Subcutaneous adipose tissue (tissue), 4 donors: ENCODE data around the gene ACSF3. TPM values are rescaled to one million over a fixed set of nuclear protein-coding genes. Genes with fewer than 3 reads are reported as not detected.

ENCODE experiments used
- CTCF ChIP-seq: fragments of 450-650 bp; IDR thresholded peaks from one replicate; pipeline ENCODE4 v1.5.1; 2016; ENCODE audit warnings: low read depth, mild to moderate bottlenecking, control low read depth, antibody characterized with exemption, moderate library complexity
- total RNA-seq, 4 donors: library from RNA; depleted of rRNA; stranded (reverse); fragments of >200 nt; gene quantifications; one replicate each; pipeline ENCODE4 v1.1.0, GENCODE V29; 2016

Gene ACSF3
- total RNA-seq, 4 donors from 2014 or later, result 17.4 to 40.1 (median 22.5) TPM

- no peak for TF ChIP-seq CTCF
These were observed 24.3 kb downstream of the ACSF3 start for GRCh38 chr16:89117975-89118289.

GRCh38 chr16:89118361-89119165, 24.9 kb downstream of the ACSF3 start:
- TF ChIP-seq CTCF, result no peak

GRCh38 chr16:89119166-89119621, 25.5 kb downstream of the ACSF3 start:
- TF ChIP-seq CTCF, result no peak

GRCh38 chr16:89119661-89120141, 26.0 kb downstream of the ACSF3 start:
- TF ChIP-seq CTCF, result no peak

- TF ChIP-seq CTCF, result no peak
These were observed 26.6 kb downstream of the ACSF3 start for GRCh38 chr16:89120281-89120680.

GRCh38 chr16:89120921-89121351, 27.3 kb downstream of the ACSF3 start:
- no peak for TF ChIP-seq CTCF

- TF ChIP-seq CTCF, result no peak
These were observed 28.2 kb downstream of the ACSF3 start for GRCh38 chr16:89121691-89122321.
